Gastrocnemius medialis (tissue), 4 donors: ENCODE measurements around the gene NOBOX.
"Not testable (repeated sequence)": the region's sequence is repeated elsewhere in the genome, so short reads cannot be mapped to it uniquely, and the experiment has no call there.

ENCODE experiments used
- CTCF ChIP-seq, 5 experiments: fragments of 450-650 bp in 3 of 5; fragments of 200-600 bp in 2 of 5; sonication (generic) in 2 of 5; IDR thresholded peaks in 4 of 5; conservative IDR thresholded peaks in 1 of 5; 1 replicate in 4 of 5; 2 replicates in 1 of 5; pipeline ENCODE4 v1.5.1; 2016 to 2019; ENCODE audit warnings: antibody characterized with exemption in 5 of 5, mild to moderate bottlenecking in 3 of 5, moderate library complexity in 3 of 5
- POLR2A ChIP-seq, 2 donors: fragments of 450-650 bp; IDR thresholded peaks; one replicate each; pipeline ENCODE4 v1.6.1; 2017; ENCODE audit warnings: antibody characterized with exemption in 2 of 2, mild to moderate bottlenecking in 2 of 2, moderate library complexity in 2 of 2

- not testable (repeated sequence) for TF ChIP-seq CTCF (IDR thresholded peaks at IDR 0.05 in 4 of 5, conservative IDR thresholded peaks at IDR 0.05 in 1 of 5); POLR2A (IDR thresholded peaks at IDR 0.05)
Observed at GRCh38 chr7:144351667-144352066, 51.8 kb downstream of the NOBOX start.
